Left lobe of liver (tissue), 2 donors: Measurements from ENCODE around the gene C10orf105. TPM values are rescaled to one million over a fixed set of nuclear protein-coding genes. Genes with fewer than 3 reads are reported as not detected.
A peak's percentile ranks its signal among the peaks of the same experiment; 100 is the strongest.

Source experiments
- ATAC-seq: fragments of 200-7000 bp; cut with Tn5 transposase; one replicate; pipeline ENCODE4 v1.9.1; 2020; ENCODE audit warnings: mild to moderate bottlenecking, moderate library complexity
- DNase-seq: peaks from one replicate; pipeline ENCODE4 v3.0.0-alpha.2; 2020; ENCODE audit warnings: low spot score
- total RNA-seq: library from RNA; stranded (reverse); gene quantifications from one replicate; pipeline ENCODE4 v1.2.1, GENCODE V29; 2021
- donor health status: DM: no; HTN: no; CAD: no; lungs with moderate emphysema.
- donor health status: DM: no; HTN: yes; CAD: no.

Gene C10orf105
- total RNA-seq, result not detected

GRCh38 chr10:71719464-71720201, at the start of gene C10orf105:
C10orf105 (minus strand) TSS chr10:71719778; CDS start chr10:71716337, 3,441 bp downstream.
- DNase-seq (no peak), ATAC-seq (no peak)

GRCh38 chr10:71767420-71768035, 48.0 kb upstream of the C10orf105 start:
- no peak for DNase-seq
- ATAC-seq, result peak; percentile 33

GRCh38 chr10:71766717-71767419, 47.3 kb upstream of the C10orf105 start:
- DNase-seq (no peak), ATAC-seq (peak; percentile 64)

- no peak for DNase-seq
- no peak for ATAC-seq
Observed at GRCh38 chr10:71765906-71766716, 46.5 kb upstream of the C10orf105 start.

- ATAC-seq, result no peak
- no peak for DNase-seq
Observed at GRCh38 chr10:71765176-71765904, 45.8 kb upstream of the C10orf105 start.

- DNase-seq (no peak), ATAC-seq (no peak)
Observed at GRCh38 chr10:71763352-71764127, 44.0 kb upstream of the C10orf105 start.

- DNase-seq, result no peak
- no peak for ATAC-seq
Observed at GRCh38 chr10:71762324-71762723, 42.7 kb upstream of the C10orf105 start.

- no peak for DNase-seq
Observed at GRCh38 chr10:71761541-71762113, 42.0 kb upstream of the C10orf105 start.

GRCh38 chr10:71761105-71761511, 41.5 kb upstream of the C10orf105 start:
- ATAC-seq, result no peak
- no peak for DNase-seq

More at GRCh38 chr10:71761541-71762113, 42.0 kb upstream of the C10orf105 start:
- no peak for ATAC-seq

- DNase-seq, result no peak
- ATAC-seq, result no peak
Observed at GRCh38 chr10:71757399-71757922, 37.9 kb upstream of the C10orf105 start.

GRCh38 chr10:71756311-71757191, 37.0 kb upstream of the C10orf105 start:
- no peak for DNase-seq

GRCh38 chr10:71755179-71755879, 35.8 kb upstream of the C10orf105 start:
- DNase-seq (no peak), ATAC-seq (no peak)

More at GRCh38 chr10:71756311-71757191, 37.0 kb upstream of the C10orf105 start:
- ATAC-seq, result no peak

- ATAC-seq (peak; percentile 47), DNase-seq (no peak)
Observed at GRCh38 chr10:71754562-71754961, 35.0 kb upstream of the C10orf105 start.

GRCh38 chr10:71753960-71754505, 34.5 kb upstream of the C10orf105 start:
- ATAC-seq (no peak), DNase-seq (no peak)

- ATAC-seq, result peak; percentile 17
- DNase-seq, result no peak
Observed at GRCh38 chr10:71753091-71753959, 33.7 kb upstream of the C10orf105 start.
